ENCODE results near the gene ZNF639. TPM values are rescaled to one million over a fixed set of nuclear protein-coding genes. Genes with fewer than 3 reads are reported as not detected.
A peak's percentile ranks its signal among the peaks of the same experiment; 100 is the strongest.

Gene ZNF639
- total RNA-seq, 4 donors from 2014 or later = 19.5 to 36.1 (median 25.1) TPM

DNA sequence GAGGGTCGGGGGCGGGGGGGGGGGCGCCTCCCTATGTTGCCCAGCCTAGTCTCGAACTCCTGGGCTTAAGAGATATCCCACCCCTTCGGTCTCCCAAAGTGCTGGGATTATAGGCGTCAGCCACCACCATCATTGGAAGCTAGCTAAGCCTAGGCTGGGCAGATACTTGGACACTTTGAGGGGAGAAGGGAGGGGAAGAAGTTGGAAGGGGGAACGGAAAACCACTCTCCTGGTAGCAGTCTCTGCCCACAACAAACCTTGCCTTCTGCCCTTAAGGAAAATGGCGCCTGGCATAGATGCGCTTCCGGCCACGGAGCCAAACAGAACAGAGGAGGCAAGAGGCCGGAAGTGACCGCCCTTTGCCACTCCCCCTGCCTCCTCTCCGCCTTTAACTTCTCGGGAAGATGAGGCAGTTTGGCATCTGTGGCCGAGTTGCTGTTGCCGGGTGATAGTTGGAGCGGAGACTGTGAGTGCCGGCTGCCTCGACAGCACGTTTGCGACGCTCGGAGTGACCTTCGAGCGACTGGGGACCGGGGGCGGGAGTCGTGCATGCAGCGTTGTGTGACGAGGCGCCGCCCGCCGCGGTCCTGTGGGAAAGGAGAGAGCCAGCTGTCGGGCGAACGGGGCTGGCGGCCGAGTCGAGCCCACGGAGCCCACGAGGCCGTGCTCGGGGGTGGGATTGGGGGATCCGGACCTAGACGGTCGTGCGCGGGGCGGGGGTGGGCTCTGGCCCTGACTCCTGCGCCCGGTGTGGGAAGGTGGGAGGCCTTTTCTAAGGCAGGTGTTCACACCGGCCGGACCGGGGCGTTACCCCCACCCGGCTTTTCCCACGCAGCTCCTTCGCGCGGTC lies 24.7 kb downstream of the ZNF639 start, which contains the start of gene MFN1:
TSS of gene MFN1 (plus strand) at position 365 of the 850 bp plus-strand sequence. CDS start 1,143 bp downstream, outside the sequence.
- TF ChIP-seq POLR2A (IDR thresholded peaks at IDR 0.05) = no peak
- TF ChIP-seq, protein P1, sequence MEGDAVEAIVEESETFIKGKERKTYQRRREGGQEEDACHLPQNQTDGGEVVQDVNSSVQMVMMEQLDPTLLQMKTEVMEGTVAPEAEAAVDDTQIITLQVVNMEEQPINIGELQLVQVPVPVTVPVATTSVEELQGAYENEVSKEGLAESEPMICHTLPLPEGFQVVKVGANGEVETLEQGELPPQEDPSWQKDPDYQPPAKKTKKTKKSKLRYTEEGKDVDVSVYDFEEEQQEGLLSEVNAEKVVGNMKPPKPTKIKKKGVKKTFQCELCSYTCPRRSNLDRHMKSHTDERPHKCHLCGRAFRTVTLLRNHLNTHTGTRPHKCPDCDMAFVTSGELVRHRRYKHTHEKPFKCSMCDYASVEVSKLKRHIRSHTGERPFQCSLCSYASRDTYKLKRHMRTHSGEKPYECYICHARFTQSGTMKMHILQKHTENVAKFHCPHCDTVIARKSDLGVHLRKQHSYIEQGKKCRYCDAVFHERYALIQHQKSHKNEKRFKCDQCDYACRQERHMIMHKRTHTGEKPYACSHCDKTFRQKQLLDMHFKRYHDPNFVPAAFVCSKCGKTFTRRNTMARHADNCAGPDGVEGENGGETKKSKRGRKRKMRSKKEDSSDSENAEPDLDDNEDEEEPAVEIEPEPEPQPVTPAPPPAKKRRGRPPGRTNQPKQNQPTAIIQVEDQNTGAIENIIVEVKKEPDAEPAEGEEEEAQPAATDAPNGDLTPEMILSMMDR (IDR thresholded peaks at IDR 0.05) = no peak
- peak; percentile 97 to 99 for DNase-seq (ENCODE audit: low spot score in 2 of 2)
- intact Hi-C loops (cut with DNase I; ENCODE audit: low total_unique reads) = no loop called here
- 0 to 1% methylated on average over 62 to 63 of the region's 63 CpGs for WGBS, 2 donors
- peak within 1 kb of the TSS; percentile 81 for H3K4me3 ChIP-seq (ENCODE audit: low read depth, poor library complexity, severe bottlenecking)

GRCh38 chr3:179348325-179349013 lies 25.6 kb downstream of the ZNF639 start:
- no peak for DNase-seq (ENCODE audit: low spot score in 2 of 2)
- peak overlapping the region; percentile 81 for H3K4me3 ChIP-seq (ENCODE audit: low read depth, poor library complexity, severe bottlenecking)
- intact Hi-C loops (cut with DNase I; ENCODE audit: low total_unique reads) = no loop called here
- TF ChIP-seq POLR2A (IDR thresholded peaks at IDR 0.05) = no peak
- TF ChIP-seq, protein P1 (IDR thresholded peaks at IDR 0.05) = no peak
- 20 to 24% methylated on average over 5 of the region's 5 CpGs for WGBS, 2 donors

- H3K4me3 ChIP-seq (ENCODE audit: low read depth, poor library complexity, severe bottlenecking) = no peak overlapping the region
- no peak for DNase-seq (ENCODE audit: low spot score in 2 of 2)
- TF ChIP-seq, protein P1 (IDR thresholded peaks at IDR 0.05) = no peak
- no peak for TF ChIP-seq POLR2A (IDR thresholded peaks at IDR 0.05)
- 96 to 100% methylated on average over 1 of the region's 1 CpG for WGBS, 2 donors
- intact Hi-C loops (cut with DNase I; ENCODE audit: low total_unique reads) = no loop called here
Observed at GRCh38 chr3:179355996-179356395, 33.2 kb downstream of the ZNF639 start.

- no peak overlapping the region for H3K4me3 ChIP-seq (ENCODE audit: low read depth, poor library complexity, severe bottlenecking)
- intact Hi-C loops (cut with DNase I; ENCODE audit: low total_unique reads) = no loop called here
- DNase-seq (ENCODE audit: low spot score in 2 of 2) = no peak
- WGBS, 2 donors = 95 to 96% methylated on average over 5 of the region's 5 CpGs
- TF ChIP-seq, protein P1 (IDR thresholded peaks at IDR 0.05) = no peak
- no peak for TF ChIP-seq POLR2A (IDR thresholded peaks at IDR 0.05)
Observed at GRCh38 chr3:179363332-179363731, 40.5 kb downstream of the ZNF639 start.

DNA sequence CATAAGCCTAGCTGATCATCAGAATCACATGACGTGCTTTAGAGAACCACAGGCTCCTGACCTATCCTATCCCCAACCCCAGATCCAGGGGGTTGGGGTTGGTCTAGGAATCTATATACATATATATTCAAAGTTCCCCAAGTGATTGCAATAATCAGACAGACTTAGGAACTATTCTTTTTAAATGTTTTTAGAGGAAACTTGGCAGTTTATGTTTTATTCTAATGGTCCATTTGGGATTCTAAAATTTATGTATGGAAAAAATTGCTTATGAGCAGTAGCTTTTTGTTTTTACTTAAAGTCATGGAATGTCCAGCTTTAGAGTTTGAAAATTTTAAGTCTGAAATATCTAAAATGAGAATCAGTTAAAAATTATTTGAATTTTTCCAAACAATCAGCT lies 46.8 kb downstream of the ZNF639 start:
- TF ChIP-seq POLR2A (IDR thresholded peaks at IDR 0.05) = no peak
- TF ChIP-seq, protein P1 (IDR thresholded peaks at IDR 0.05) = no peak
- WGBS, 2 donors = 93 to 96% methylated on average over 1 of the region's 1 CpG
- DNase-seq (ENCODE audit: low spot score in 2 of 2) = no peak
- intact Hi-C loops (cut with DNase I; ENCODE audit: low total_unique reads) = no loop called here
- no peak overlapping the region for H3K4me3 ChIP-seq (ENCODE audit: low read depth, poor library complexity, severe bottlenecking)
